ENCODE results near the gene NTM. TPM values are rescaled to one million over a fixed set of nuclear protein-coding genes. Genes with fewer than 3 reads are reported as not detected.

NTM gene
- total RNA-seq, 1 donor from 2014 or later = 92.1 TPM

- TF ChIP-seq CTCF (IDR thresholded peaks at IDR 0.05) = no peak
- no peaks in the 10 kb centered on the region for H3K27me3 Mint-ChIP-seq (ENCODE audit: low read depth)
- no peaks in the 10 kb centered on the region for H3K9me3 Mint-ChIP-seq (ENCODE audit: low read depth)
- no peaks in the 10 kb centered on the region for H3K36me3 Mint-ChIP-seq (ENCODE audit: low read depth)
- H3K4me1 Mint-ChIP-seq (ENCODE audit: low read depth) = no peaks in the 10 kb centered on the region
- no peak for DNase-seq (ENCODE audit: low spot score)
- no peak overlapping the region for H3K27ac Mint-ChIP-seq (ENCODE audit: unreplicated experiment)
- H3K4me3 Mint-ChIP-seq (ENCODE audit: unreplicated experiment) = no peak overlapping the region
Measured at GRCh38 chr11:132147464-132147863, 777.0 kb downstream of the NTM start.

- no peak for TF ChIP-seq CTCF (IDR thresholded peaks at IDR 0.05)
- peaks cover 11% of the 10 kb centered on the region for H3K4me1 Mint-ChIP-seq (ENCODE audit: low read depth)
- no peaks in the 10 kb centered on the region for H3K27me3 Mint-ChIP-seq (ENCODE audit: low read depth)
- H3K27ac Mint-ChIP-seq (ENCODE audit: unreplicated experiment) = no peak overlapping the region
- DNase-seq (ENCODE audit: low spot score) = no peak
- no peak overlapping the region for H3K4me3 Mint-ChIP-seq (ENCODE audit: unreplicated experiment)
- peaks cover 3% of the 10 kb centered on the region for H3K36me3 Mint-ChIP-seq (ENCODE audit: low read depth)
- H3K9me3 Mint-ChIP-seq (ENCODE audit: low read depth) = no peaks in the 10 kb centered on the region
Measured at GRCh38 chr11:132154781-132155180, 784.4 kb downstream of the NTM start.

GRCh38 chr11:132158091-132158490 lies 787.7 kb downstream of the NTM start:
- H3K27me3 Mint-ChIP-seq (ENCODE audit: low read depth) = no peaks in the 10 kb centered on the region
- no peak overlapping the region for H3K4me3 Mint-ChIP-seq (ENCODE audit: unreplicated experiment)
- peaks cover 3% of the 10 kb centered on the region for H3K36me3 Mint-ChIP-seq (ENCODE audit: low read depth)
- no peaks in the 10 kb centered on the region for H3K9me3 Mint-ChIP-seq (ENCODE audit: low read depth)
- H3K4me1 Mint-ChIP-seq (ENCODE audit: low read depth) = peaks cover 11% of the 10 kb centered on the region
- TF ChIP-seq CTCF (IDR thresholded peaks at IDR 0.05) = peak; percentile 63
- no peak overlapping the region for H3K27ac Mint-ChIP-seq (ENCODE audit: unreplicated experiment)
- no peak for DNase-seq (ENCODE audit: low spot score)

GRCh38 chr11:132158696-132159095 lies 788.3 kb downstream of the NTM start:
- H3K27me3 Mint-ChIP-seq (ENCODE audit: low read depth) = no peaks in the 10 kb centered on the region
- DNase-seq (ENCODE audit: low spot score) = no peak
- no peak for TF ChIP-seq CTCF (IDR thresholded peaks at IDR 0.05)
- H3K36me3 Mint-ChIP-seq (ENCODE audit: low read depth) = peaks cover 3% of the 10 kb centered on the region
- no peak overlapping the region for H3K4me3 Mint-ChIP-seq (ENCODE audit: unreplicated experiment)
- H3K27ac Mint-ChIP-seq (ENCODE audit: unreplicated experiment) = no peak overlapping the region
- H3K4me1 Mint-ChIP-seq (ENCODE audit: low read depth) = peaks cover 11% of the 10 kb centered on the region
- H3K9me3 Mint-ChIP-seq (ENCODE audit: low read depth) = no peaks in the 10 kb centered on the region

- H3K27ac Mint-ChIP-seq (ENCODE audit: unreplicated experiment) = no peak overlapping the region
- no peaks in the 10 kb centered on the region for H3K27me3 Mint-ChIP-seq (ENCODE audit: low read depth)
- no peak for TF ChIP-seq CTCF (IDR thresholded peaks at IDR 0.05)
- H3K4me1 Mint-ChIP-seq (ENCODE audit: low read depth) = peaks cover 8% of the 10 kb centered on the region
- DNase-seq (ENCODE audit: low spot score) = no peak
- no peak overlapping the region for H3K4me3 Mint-ChIP-seq (ENCODE audit: unreplicated experiment)
- no peaks in the 10 kb centered on the region for H3K36me3 Mint-ChIP-seq (ENCODE audit: low read depth)
- no peaks in the 10 kb centered on the region for H3K9me3 Mint-ChIP-seq (ENCODE audit: low read depth)
Measured at GRCh38 chr11:132161403-132162078, 791.1 kb downstream of the NTM start.
